Spleen (tissue), 11 donors: ENCODE data around the gene ZNF253. TPM values are rescaled to one million over a fixed set of nuclear protein-coding genes. Genes with fewer than 3 reads are reported as not detected.

Experiments used
- DNase-seq: peaks from one replicate; pipeline ENCODE4 v3.0.0-alpha.2; 2020
- H3K27ac ChIP-seq, 8 donors: fragments of 200-600 bp; sonication (generic) in 7 of 8; 1 replicate in 4 of 8; 2 replicates in 4 of 8; pipeline versions ENCODE4 v1.5.0 to v1.8.0; 2016 to 2021; ENCODE audit warnings: inconsistent platforms in 4 of 8, mild to moderate bottlenecking in 4 of 8, moderate library complexity in 1 of 8
- H3K27me3 ChIP-seq, 7 donors: fragments of 200-600 bp; sonication (generic) in 6 of 7; replicated peaks in 1 of 7; 1 replicate in 4 of 7; 2 replicates in 3 of 7; pipeline versions ENCODE4 v1.5.0 to v1.8.0; 2016 to 2021; ENCODE audit warnings: inconsistent platforms in 3 of 7, mild to moderate bottlenecking in 1 of 7
- H3K36me3 ChIP-seq, 6 donors: fragments of 200-600 bp; sonication (generic) in 5 of 6; 1 replicate in 4 of 6; 2 replicates in 2 of 6; pipeline versions ENCODE4 v1.5.0 to v1.8.0; 2016 to 2021; ENCODE audit warnings: inconsistent platforms in 2 of 6
- H3K4me1 ChIP-seq, 6 donors: fragments of 200-600 bp; sonication (generic) in 5 of 6; 1 replicate in 3 of 6; 2 replicates in 3 of 6; pipeline versions ENCODE4 v1.5.0 to v1.8.0; 2016 to 2021; ENCODE audit warnings: inconsistent platforms in 3 of 6
- H3K4me3 ChIP-seq, 8 donors: fragments of 200-600 bp; sonication (generic) in 7 of 8; 1 replicate in 4 of 8; 2 replicates in 4 of 8; pipeline versions ENCODE4 v1.5.0 to v1.8.0; 2016 to 2021; ENCODE audit warnings: inconsistent platforms in 4 of 8, mild to moderate bottlenecking in 4 of 8, moderate library complexity in 2 of 8
- H3K9me3 ChIP-seq, 8 donors: fragments of 200-600 bp; sonication (generic) in 7 of 8; 1 replicate in 4 of 8; 2 replicates in 4 of 8; pipeline versions ENCODE4 v1.5.0 to v1.8.0; 2016 to 2021; ENCODE audit warnings: inconsistent platforms in 4 of 8
- CTCF ChIP-seq, 11 experiments: fragments of 200-600 bp in 7 of 11; fragments of 450-650 bp in 4 of 11; sonication (generic) in 4 of 11; IDR thresholded peaks in 8 of 11; conservative IDR thresholded peaks in 3 of 11; 1 replicate in 7 of 11; 2 replicates in 4 of 11; pipeline versions ENCODE4 v1.4.0 to v1.8.0; 2016 to 2021; ENCODE audit warnings: antibody characterized with exemption in 11 of 11, inconsistent platforms in 4 of 11, mild to moderate bottlenecking in 1 of 11
- POLR2A ChIP-seq, 3 donors: fragments of 450-650 bp; IDR thresholded peaks; one replicate each; pipeline ENCODE4 v1.5.1; 2017; ENCODE audit warnings: antibody characterized with exemption in 3 of 3, mild to moderate bottlenecking in 1 of 3
- POLR2AphosphoS5 ChIP-seq, 3 donors: sonication (generic); formaldehyde crosslinking; IDR thresholded peaks; one replicate each; pipeline ENCODE4 v1.5.1; 2017; ENCODE audit warnings: antibody characterized with exemption in 3 of 3
- WGBS, 5 donors: extraction: QIAGEN DNeasy Blood & Tissue Kit in 3 of 5; methylation state at CpG; one replicate each; pipeline versions ENCODE4 v1.1.5 to v1.1.7; 2013 to 2018; 5-methylcytosine and 5-hydroxymethylcytosine counted together
- intact Hi-C: fragments of 100-400 bp; cut with DNase I; formaldehyde crosslinking; loops from one replicate; pipeline ENCODE4 v1.15.0; 2023; ENCODE audit warnings: low total_unique reads
- polyA plus RNA-seq, 3 donors: library from polyadenylated mRNA; stranded (reverse); fragments of 200-250 nt; gene quantifications; one replicate each; pipeline ENCODE4 v1.2.1, GENCODE V29; 2013
- total RNA-seq, 7 donors: library from RNA; depleted of rRNA in 3 of 7; stranded (reverse); fragments of >200 nt in 3 of 7; fragmentation: NEBNext Ultra II Directional in 4 of 7; extraction: Animal tissue kit (Norgen Biotek cat#: 25700) in 4 of 7; gene quantifications; one replicate each; pipeline versions ENCODE4 v1.1.0 to v1.2.1, GENCODE V29; 2016 to 2021
- donor health status: healthy with polysubstance abuse.
- donor health status: DM: no; HTN: no; CAD: no; lungs with moderate emphysema.
- donor health status: DM: no; HTN: no; CAD: no.
- donor health status: Bipolar disorder and iron deficiency.
- donor health status: healthy.
- donor health status: DM: no; HTN: no; CAD: no.
- donor health status: DM: yes; HTN: yes; CAD: no.

Gene ZNF253
- total and polyA plus RNA-seq, 10 donors: 4.0 to 34.8 (median 15.5) TPM

GRCh38 chr19:19937403-19937802 is 71.7 kb downstream of the ZNF253 start:
- Histone ChIP-seq H3K4me1 (no peaks in the 10 kb centered on the region), H3K4me3 (no peak overlapping the region), H3K27me3 (no peaks in the 10 kb centered on the region), H3K27ac (no peak overlapping the region), H3K36me3 (peaks cover 3 to 25% (median 15%) of the 10 kb centered on the region in 6 donors), H3K9me3 (peaks cover 24 to 100% (median 90%) of the 10 kb centered on the region in 8 donors)
- WGBS, 5 donors: 89 to 97% (median 94%) methylated on average over 2 of the region's 2 CpGs
- DNase-seq: no peak
- intact Hi-C loops: no loop called here
- no peak for TF ChIP-seq POLR2A (IDR thresholded peaks at IDR 0.05)
- no peak for TF ChIP-seq POLR2AphosphoS5 (IDR thresholded peaks at IDR 0.05)
- TF ChIP-seq CTCF (IDR thresholded peaks at IDR 0.05 in 8 of 11, conservative IDR thresholded peaks at IDR 0.05 in 3 of 11): no peak

GRCh38 chr19:19938449-19938848 is 72.8 kb downstream of the ZNF253 start:
- peaks cover 21 to 100% (median 82%) of the 10 kb centered on the region in 8 donors for H3K9me3 ChIP-seq
- TF ChIP-seq CTCF (IDR thresholded peaks at IDR 0.05 in 8 of 11, conservative IDR thresholded peaks at IDR 0.05 in 3 of 11) (no peak), POLR2A (IDR thresholded peaks at IDR 0.05) (no peak), POLR2AphosphoS5 (IDR thresholded peaks at IDR 0.05) (no peak)
- intact Hi-C loops: no loop called here
- H3K27me3 ChIP-seq: no peaks in the 10 kb centered on the region
- no peak overlapping the region for H3K4me3 ChIP-seq
- H3K27ac ChIP-seq: no peak overlapping the region
- DNase-seq: no peak
- WGBS, 5 donors: 17 to 44% (median 30%) methylated on average over 2 of the region's 2 CpGs
- peaks cover 3 to 15% (median 9%) of the 10 kb centered on the region in 6 donors for H3K36me3 ChIP-seq
- H3K4me1 ChIP-seq: no peaks in the 10 kb centered on the region

- H3K27me3 ChIP-seq: peaks cover 0 to 15% (median 0%) of the 10 kb centered on the region in 7 donors
- H3K27ac ChIP-seq: no peak overlapping the region
- H3K4me3 ChIP-seq: no peak overlapping the region
- 79 to 88% (median 86%) methylated on average over 8 of the region's 8 CpGs for WGBS, 5 donors
- H3K9me3 ChIP-seq: peaks cover 0 to 94% (median 35%) of the 10 kb centered on the region in 8 donors
- DNase-seq: no peak
- TF ChIP-seq CTCF (IDR thresholded peaks at IDR 0.05 in 8 of 11, conservative IDR thresholded peaks at IDR 0.05 in 3 of 11) (no peak), POLR2A (IDR thresholded peaks at IDR 0.05) (no peak), POLR2AphosphoS5 (IDR thresholded peaks at IDR 0.05) (no peak)
- no peaks in the 10 kb centered on the region for H3K36me3 ChIP-seq
- intact Hi-C loops: no loop called here
- H3K4me1 ChIP-seq: no peaks in the 10 kb centered on the region
These were observed 78.3 kb downstream of the ZNF253 start for GRCh38 chr19:19943848-19944582.

Other genes starting within 250 kb of the ZNF253 start
- 10 to 100 TPM in 2 of 7 donors, 1 to 10 TPM in 5; 5.3 to 12.5 (median 9.3) TPM for gene PBX4, start 247.2 kb upstream of the ZNF253 start, total RNA-seq
- gene PBX4, start 247.2 kb upstream of the ZNF253 start, polyA plus RNA-seq: 10 to 100 TPM in 2 of 3 donors, 1 to 10 TPM in 1; 4.4 to 17.8 (median 15.0) TPM
- 10 to 100 TPM; 23.7 to 62.8 (median 41.1) TPM for gene LPAR2, start 237.7 kb upstream of the ZNF253 start, total RNA-seq
- gene LPAR2, start 237.7 kb upstream of the ZNF253 start, polyA plus RNA-seq: 10 to 100 TPM; 12.4 to 44.1 (median 41.9) TPM
- gene GMIP, start 222.2 kb upstream of the ZNF253 start, total RNA-seq: 100 to 1,000 TPM in 2 of 7 donors, 10 to 100 TPM in 5; 59.9 to 141 (median 96.9) TPM
- gene GMIP, start 222.2 kb upstream of the ZNF253 start, polyA plus RNA-seq: 10 to 100 TPM; 26.7 to 60.5 (median 31.9) TPM
- gene ATP13A1, start 202.2 kb upstream of the ZNF253 start, total RNA-seq: 100 to 1,000 TPM in 5 of 7 donors, 10 to 100 TPM in 2; 88.4 to 301 (median 113) TPM
- 10 to 100 TPM; 39.7 to 95.3 (median 91.6) TPM for gene ATP13A1, start 202.2 kb upstream of the ZNF253 start, polyA plus RNA-seq
- 10 to 100 TPM; 29.6 to 58.3 (median 41.1) TPM for gene ZNF101, start 197.0 kb upstream of the ZNF253 start, total RNA-seq
- 10 to 100 TPM; 29.8 to 51.9 (median 46.3) TPM for gene ZNF101, start 197.0 kb upstream of the ZNF253 start, polyA plus RNA-seq
- gene ZNF14, start 132.8 kb upstream of the ZNF253 start, total RNA-seq: 10 to 100 TPM in 5 of 7 donors, 1 to 10 TPM in 2; 8.0 to 17.1 (median 11.5) TPM
- 1 to 10 TPM; 5.2 to 7.6 (median 6.2) TPM for gene ZNF14, start 132.8 kb upstream of the ZNF253 start, polyA plus RNA-seq
- 100 to 1,000 TPM in 2 of 7 donors, 10 to 100 TPM in 5; 38.8 to 114 (median 42.1) TPM for gene ZNF506, start 44.1 kb upstream of the ZNF253 start, total RNA-seq
- gene ZNF506, start 44.1 kb upstream of the ZNF253 start, polyA plus RNA-seq: 10 to 100 TPM in 1 of 3 donors, 1 to 10 TPM in 2; 6.3 to 10.4 (median 9.0) TPM
- 10 to 100 TPM in 3 of 7 donors, 1 to 10 TPM in 4; 4.7 to 21.7 (median 7.9) TPM for gene ZNF93, start 35.1 kb downstream of the ZNF253 start, total RNA-seq
- 1 to 10 TPM; 2.3 to 4.2 (median 4.1) TPM for gene ZNF93, start 35.1 kb downstream of the ZNF253 start, polyA plus RNA-seq
- 1 to 10 TPM; 4.4 to 9.7 (median 7.0) TPM for gene ZNF682, start 173.6 kb downstream of the ZNF253 start, total RNA-seq
- 10 to 100 TPM in 1 of 3 donors, 1 to 10 TPM in 2; 3.7 to 14.2 (median 7.3) TPM for gene ZNF682, start 173.6 kb downstream of the ZNF253 start, polyA plus RNA-seq
- 10 to 100 TPM in 2 of 7 donors, 1 to 10 TPM in 5; 2.7 to 12.3 (median 5.1) TPM for gene ZNF90, start 212.1 kb downstream of the ZNF253 start, total RNA-seq
- 1 to 10 TPM; 2.9 to 3.9 (median 2.9) TPM for gene ZNF90, start 212.1 kb downstream of the ZNF253 start, polyA plus RNA-seq